C4-2B (cell line): ENCODE data around the gene CD28.

Experiments used
- H3K27ac ChIP-seq: fragments of 450-650 bp; 2 replicates; pipeline ENCODE4 v1.5.1; 2017
- CTCF ChIP-seq: fragments of 450-650 bp; conservative IDR thresholded peaks from 2 replicates; pipeline ENCODE4 v1.5.1; 2017; ENCODE audit warnings: mild to moderate bottlenecking
- ZFX ChIP-seq: fragments of 450-650 bp; IDR thresholded peaks from 2 replicates; pipeline ENCODE4 v1.6.1; 2017

Gene CD28

GRCh38 chr2:203714112-203714511 lies 7.7 kb downstream of the CD28 start:
- H3K27ac ChIP-seq, result no peak overlapping the region
- no peak for TF ChIP-seq CTCF

- TF ChIP-seq CTCF (no peak), ZFX (no peak)
- no peak overlapping the region for H3K27ac ChIP-seq
Measured at GRCh38 chr2:203715744-203716143, 9.3 kb downstream of the CD28 start.

- no peak for TF ChIP-seq ZFX
- TF ChIP-seq CTCF, result no peak
- H3K27ac ChIP-seq, result no peak overlapping the region
Measured at GRCh38 chr2:203718087-203718486, 11.6 kb downstream of the CD28 start.

GRCh38 chr2:203719456-203720410 lies 13.3 kb downstream of the CD28 start:
- H3K27ac ChIP-seq, result no peak overlapping the region

GRCh38 chr2:203720915-203721672 lies 14.7 kb downstream of the CD28 start:
- H3K27ac ChIP-seq, result peak overlapping the region; percentile 43; the same call in 1 of the 2 replicates

More at GRCh38 chr2:203719456-203720410, 13.3 kb downstream of the CD28 start:
- no peak for TF ChIP-seq ZFX
- no peak for TF ChIP-seq CTCF

GRCh38 chr2:203721781-203722300 lies 15.4 kb downstream of the CD28 start:
- TF ChIP-seq CTCF (0 out of 2 replicates have a peak, but pooled peaks have one; percentile 2), ZFX (no peak)
- H3K27ac ChIP-seq, result peak overlapping the region; percentile 43; the same call in 1 of the 2 replicates

More at GRCh38 chr2:203720915-203721672, 14.7 kb downstream of the CD28 start:
- TF ChIP-seq CTCF (no peak; the same call in none of the 2 replicates), ZFX (no peak)
